Body of pancreas (tissue), 4 donors: ENCODE data around the gene SPOCK1. TPM values are rescaled to one million over a fixed set of nuclear protein-coding genes. Genes with fewer than 3 reads are reported as not detected.
A peak's percentile ranks its signal among the peaks of the same experiment; 100 is the strongest.

ENCODE experiments used
- ATAC-seq: fragments of 150-250 bp; one replicate; pipeline ENCODE4 v1.9.1; 2016
- DNase-seq, 4 donors: peaks; one replicate each; pipeline ENCODE4 v3.0.0-alpha.2; 2019
- H3K27ac ChIP-seq, 4 donors: fragments of 200-600 bp; sonication (generic); 1 replicate in 3 of 4; 2 replicates in 1 of 4; pipeline versions ENCODE4 v1.5.1 to v1.6.1; 2016 to 2019; ENCODE audit warnings: mild to moderate bottlenecking in 1 of 4, mixed read lengths in 1 of 4, moderate library complexity in 1 of 4
- H3K27me3 ChIP-seq, 2 donors: fragments of 200-600 bp; sonication (generic); one replicate each; pipeline ENCODE4 v1.6.0; 2016; ENCODE audit warnings: mild to moderate bottlenecking in 1 of 2
- H3K36me3 ChIP-seq, 2 donors: fragments of 200-600 bp; sonication (generic); replicated peaks in 1 of 2; 2 replicates each; pipeline ENCODE4 v1.5.1; 2016; ENCODE audit warnings: low read depth in 2 of 2; ENCODE audit not compliant: insufficient read depth in 1 of 2
- H3K4me1 ChIP-seq: fragments of 200-600 bp; sonication (generic); one replicate; pipeline ENCODE4 v1.6.0; 2016
- H3K4me3 ChIP-seq, 2 donors: fragments of 200-600 bp; sonication (generic); 1 replicate in 1 of 2; 2 replicates in 1 of 2; pipeline ENCODE4 v1.5.1; 2016 to 2019
- H3K9me3 ChIP-seq, 3 donors: fragments of 200-600 bp; sonication (generic); 1 replicate in 2 of 3; 2 replicates in 1 of 3; pipeline ENCODE4 v1.5.1; 2016
- POLR2A ChIP-seq, 3 donors: fragments of 450-650 bp; IDR thresholded peaks; one replicate each; pipeline ENCODE4 v1.6.1; 2016; ENCODE audit warnings: antibody characterized with exemption in 3 of 3, mild to moderate bottlenecking in 2 of 3
- WGBS, 2 donors: methylation state at CpG; one replicate each; pipeline ENCODE4 v1.1.5; 2017; 5-methylcytosine and 5-hydroxymethylcytosine counted together
- intact Hi-C: fragments of 100-400 bp; cut with DNase I; formaldehyde crosslinking; loops from one replicate; pipeline ENCODE4 v1.15.1; 2023
- total RNA-seq, 2 donors: library from RNA; depleted of rRNA; stranded (reverse); fragments of >200 nt; gene quantifications; one replicate each; pipeline ENCODE4 v1.1.0, GENCODE V29; 2016
- TF ChIP-seq, protein P1 (sequence below), 7 experiments: fragments of 450-650 bp in 4 of 7; fragments of 200-600 bp in 3 of 7; sonication (generic) in 3 of 7; IDR thresholded peaks; one replicate each; pipeline ENCODE4 v1.5.1; 2016 to 2019; ENCODE audit warnings: antibody characterized with exemption in 7 of 7

Gene SPOCK1
- total RNA-seq, 2 donors from 2014 or later, result 22.4 to 30.6 TPM

DNA sequence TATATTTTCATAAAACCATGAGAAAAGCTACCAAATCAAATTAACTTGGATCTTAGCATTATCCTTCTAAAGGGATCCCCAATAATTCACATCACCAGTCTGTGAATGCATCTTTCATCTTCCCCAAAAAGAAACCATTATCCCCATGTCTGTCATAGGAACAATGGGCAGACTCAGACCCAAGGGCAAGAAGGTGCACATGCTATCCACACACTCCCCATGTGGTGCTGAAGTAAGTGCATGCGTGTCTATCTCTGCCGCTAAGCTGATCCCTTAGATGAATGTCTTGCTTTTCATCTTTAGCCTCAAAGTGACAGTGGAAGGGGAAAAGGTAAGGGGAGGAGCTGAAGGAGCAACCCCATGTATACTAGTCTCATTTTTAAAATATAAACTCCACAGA, 10.2 kb downstream of the SPOCK1 start:
- intact Hi-C loops, result no loop called here
- 91 to 94% methylated on average over 2 of the region's 2 CpGs for WGBS, 2 donors
- Histone ChIP-seq H3K27me3 (no peaks in the 10 kb centered on the region), H3K36me3 (no peaks in the 10 kb centered on the region), H3K4me1 (no peaks in the 10 kb centered on the region), H3K27ac (no peak overlapping the region), H3K4me3 (no peak overlapping the region), H3K9me3 (no peaks in the 10 kb centered on the region)
- ATAC-seq (no peak), DNase-seq (no peak)
- TF ChIP-seq, protein P1, sequence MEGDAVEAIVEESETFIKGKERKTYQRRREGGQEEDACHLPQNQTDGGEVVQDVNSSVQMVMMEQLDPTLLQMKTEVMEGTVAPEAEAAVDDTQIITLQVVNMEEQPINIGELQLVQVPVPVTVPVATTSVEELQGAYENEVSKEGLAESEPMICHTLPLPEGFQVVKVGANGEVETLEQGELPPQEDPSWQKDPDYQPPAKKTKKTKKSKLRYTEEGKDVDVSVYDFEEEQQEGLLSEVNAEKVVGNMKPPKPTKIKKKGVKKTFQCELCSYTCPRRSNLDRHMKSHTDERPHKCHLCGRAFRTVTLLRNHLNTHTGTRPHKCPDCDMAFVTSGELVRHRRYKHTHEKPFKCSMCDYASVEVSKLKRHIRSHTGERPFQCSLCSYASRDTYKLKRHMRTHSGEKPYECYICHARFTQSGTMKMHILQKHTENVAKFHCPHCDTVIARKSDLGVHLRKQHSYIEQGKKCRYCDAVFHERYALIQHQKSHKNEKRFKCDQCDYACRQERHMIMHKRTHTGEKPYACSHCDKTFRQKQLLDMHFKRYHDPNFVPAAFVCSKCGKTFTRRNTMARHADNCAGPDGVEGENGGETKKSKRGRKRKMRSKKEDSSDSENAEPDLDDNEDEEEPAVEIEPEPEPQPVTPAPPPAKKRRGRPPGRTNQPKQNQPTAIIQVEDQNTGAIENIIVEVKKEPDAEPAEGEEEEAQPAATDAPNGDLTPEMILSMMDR (IDR thresholded peaks at IDR 0.05), result no peak
- no peak for TF ChIP-seq POLR2A (IDR thresholded peaks at IDR 0.05)

DNA sequence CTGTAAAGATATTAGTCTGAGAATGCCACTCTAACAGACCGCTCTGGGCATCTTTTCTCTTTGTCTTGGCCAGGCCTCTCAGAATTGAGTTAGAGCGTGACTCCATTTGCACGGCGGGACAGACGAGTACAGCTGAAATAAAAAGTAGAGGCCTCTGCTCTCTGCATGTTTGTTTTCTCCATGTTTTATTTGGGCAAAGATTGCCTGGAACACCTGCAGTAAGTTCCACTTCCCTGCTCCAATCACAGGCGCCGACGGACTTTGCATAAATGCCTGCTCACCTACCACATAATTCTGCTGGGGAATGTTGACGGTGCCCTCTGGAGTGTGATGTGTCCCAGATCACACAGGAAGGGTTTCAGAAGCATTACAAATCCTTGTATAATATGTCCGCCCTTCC, 10.6 kb downstream of the SPOCK1 start:
- no peak for ATAC-seq
- DNase-seq, result no peak
- WGBS, 2 donors, result 86 to 90% methylated on average over 10 of the region's 10 CpGs
- no peak overlapping the region for H3K27ac ChIP-seq
- no peak overlapping the region for H3K4me3 ChIP-seq
- no peaks in the 10 kb centered on the region for H3K4me1 ChIP-seq
- no peak for TF ChIP-seq POLR2A (IDR thresholded peaks at IDR 0.05)
- TF ChIP-seq, protein P1 (IDR thresholded peaks at IDR 0.05), result no peak
- no peaks in the 10 kb centered on the region for H3K36me3 ChIP-seq
- intact Hi-C loops, result no loop called here
- H3K9me3 ChIP-seq, result no peaks in the 10 kb centered on the region
- no peaks in the 10 kb centered on the region for H3K27me3 ChIP-seq

DNA sequence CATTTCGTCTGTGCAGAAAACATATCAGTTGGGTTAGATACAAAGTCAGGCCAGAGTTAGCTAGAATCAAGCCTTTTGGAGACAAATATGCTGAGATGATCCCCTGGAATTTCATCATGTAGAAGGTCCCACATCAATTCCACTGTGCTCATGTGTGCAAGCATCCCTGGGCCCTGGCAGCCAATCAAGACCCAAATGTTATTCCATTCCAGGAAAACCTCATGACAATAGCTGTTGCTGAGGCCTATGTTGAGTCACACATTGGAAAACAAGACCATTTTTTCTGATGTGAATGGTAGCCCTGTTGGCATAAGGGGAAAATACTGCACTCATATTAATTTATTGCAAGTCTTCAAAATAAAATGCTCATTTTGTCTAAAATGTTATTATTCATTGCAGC, 11.5 kb downstream of the SPOCK1 start:
- TF ChIP-seq, protein P1 (IDR thresholded peaks at IDR 0.05), result no peak
- no peak for TF ChIP-seq POLR2A (IDR thresholded peaks at IDR 0.05)
- Histone ChIP-seq H3K9me3 (no peaks in the 10 kb centered on the region), H3K27me3 (no peaks in the 10 kb centered on the region), H3K4me1 (no peaks in the 10 kb centered on the region), H3K36me3 (no peaks in the 10 kb centered on the region), H3K4me3 (no peak overlapping the region), H3K27ac (no peak overlapping the region)
- intact Hi-C loops, result no loop called here
- no peak for ATAC-seq
- DNase-seq, result peak in 1 of 4 donors; percentile 9
- WGBS, 2 donors, result 89 to 95% methylated on average over 1 of the region's 1 CpG

DNA sequence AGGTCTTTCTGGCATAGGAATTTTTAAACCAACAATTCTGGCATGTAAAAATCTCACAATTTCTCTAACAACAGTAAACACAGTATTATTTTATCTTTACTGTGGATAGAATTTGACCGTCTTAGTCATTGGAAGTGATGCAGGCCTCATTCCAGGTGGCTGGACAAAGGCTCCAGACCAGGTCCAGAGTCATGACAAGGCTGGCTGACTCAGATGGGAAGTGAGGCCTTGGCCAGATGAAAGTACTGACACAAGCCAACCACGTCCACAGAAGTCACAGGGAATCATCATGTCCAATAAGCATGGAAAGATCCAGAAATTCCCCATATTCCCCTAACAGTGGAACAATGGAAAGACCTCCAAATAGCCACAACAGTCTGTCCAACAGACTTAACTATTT, 12.4 kb downstream of the SPOCK1 start:
- no peak for ATAC-seq
- Histone ChIP-seq H3K4me1 (no peaks in the 10 kb centered on the region), H3K36me3 (no peaks in the 10 kb centered on the region), H3K9me3 (no peaks in the 10 kb centered on the region), H3K4me3 (no peak overlapping the region), H3K27ac (no peak overlapping the region), H3K27me3 (no peaks in the 10 kb centered on the region)
- 66 to 73% methylated on average over 2 of the region's 2 CpGs for WGBS, 2 donors
- DNase-seq, result peak in 1 of 4 donors; percentile 19
- TF ChIP-seq POLR2A (IDR thresholded peaks at IDR 0.05), result no peak
- TF ChIP-seq, protein P1 (IDR thresholded peaks at IDR 0.05), result no peak
- intact Hi-C loops, result no loop called here

DNA sequence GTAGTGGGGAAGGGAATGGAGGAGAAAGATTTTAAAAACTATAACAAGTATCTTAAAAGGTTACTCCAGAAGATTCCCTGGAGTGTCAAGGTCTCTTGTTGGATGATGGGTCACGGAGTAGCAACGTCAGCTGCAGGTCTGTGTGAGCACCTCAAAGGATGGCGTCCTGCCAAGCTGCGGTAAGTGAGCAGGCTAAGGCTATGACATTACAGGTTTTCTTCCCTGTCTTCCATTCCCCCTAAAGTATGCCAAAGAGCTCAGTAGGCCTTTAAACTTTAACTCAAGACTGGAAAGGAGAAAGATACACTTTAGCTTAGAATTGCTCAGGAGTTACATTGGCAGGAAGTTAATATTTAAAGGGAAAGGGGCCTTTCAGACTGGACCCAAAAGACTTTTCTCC, 17.5 kb downstream of the SPOCK1 start:
- TF ChIP-seq, protein P1 (IDR thresholded peaks at IDR 0.05), result no peak
- no peak for TF ChIP-seq POLR2A (IDR thresholded peaks at IDR 0.05)
- intact Hi-C loops, result no loop called here
- 41 to 47% methylated on average over 4 of the region's 4 CpGs for WGBS, 2 donors
- Histone ChIP-seq H3K4me3 (no peak overlapping the region), H3K36me3 (no peaks in the 10 kb centered on the region), H3K27ac (no peak overlapping the region), H3K27me3 (no peaks in the 10 kb centered on the region), H3K4me1 (no peaks in the 10 kb centered on the region), H3K9me3 (no peaks in the 10 kb centered on the region)
- ATAC-seq (no peak), DNase-seq (no peak)
